Measurements from ENCODE around the gene GALNT6. TPM values are rescaled to one million over a fixed set of nuclear protein-coding genes. Genes with fewer than 3 reads are reported as not detected.

Gene GALNT6
- total RNA-seq, 1 experiment from 2014 or later, result 101 TPM

DNA sequence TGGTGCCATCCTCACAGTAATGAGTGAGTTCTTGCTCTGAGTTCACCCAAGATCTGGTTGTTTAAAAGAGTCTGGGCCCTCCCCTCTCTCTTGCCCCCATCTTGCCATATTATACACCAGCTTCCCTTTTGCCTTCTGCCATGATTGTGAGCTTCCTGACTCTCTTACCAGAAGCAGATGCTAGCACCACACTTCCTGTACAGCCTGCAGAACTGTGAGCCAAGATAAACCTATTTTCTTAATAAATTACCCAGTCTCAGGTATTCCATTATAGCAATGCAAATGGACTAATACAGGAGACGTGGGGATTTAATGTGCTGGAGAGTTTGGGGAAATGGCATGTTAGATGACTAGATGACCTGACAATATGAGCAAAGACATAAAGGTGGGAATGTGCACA is 46.2 kb upstream of the GALNT6 start:
- TF ChIP-seq EZH2 (IDR thresholded peaks at IDR 0.05; ENCODE audit: low read length, unreplicated experiment) (no peak), CTCF (conservative IDR thresholded peaks at IDR 0.05; ENCODE audit: low read depth, low read length) (no peak), EZH2phosphoT487 (IDR thresholded peaks at IDR 0.05; ENCODE audit: borderline replicate concordance, low read length) (no peak)
- H3K4me3 ChIP-seq (ENCODE audit: low read length), result no peak overlapping the region
- H3K79me2 ChIP-seq (ENCODE audit: low read length), result no peaks in the 10 kb centered on the region
- H3K27ac ChIP-seq (ENCODE audit: low read length), result no peak overlapping the region
- no peaks in the 10 kb centered on the region for H3K9me3 ChIP-seq (ENCODE audit: low read length)
- H3K36me3 ChIP-seq (ENCODE audit: low read depth, low read length), result no peaks in the 10 kb centered on the region
- ATAC-seq, result no peak
- H3K9me2 ChIP-seq (replicated peaks; ENCODE audit: low read length), result no peaks in the 10 kb centered on the region
- no peak overlapping the region for H3K4me2 ChIP-seq (ENCODE audit: low read length)
- H3F3A ChIP-seq (ENCODE audit: low read length, unreplicated experiment), result no peaks in the 10 kb centered on the region
- intact Hi-C loops (cut with micrococcal nuclease), result no loop called here
- H2AFZ ChIP-seq (ENCODE audit: low read length), result no peak overlapping the region
- POLR2A ChIA-PET (ENCODE audit: unreplicated experiment), result no interaction called here
- no TSS peak for BruUV-seq (replicated peaks)
- DNase-seq, result no peak
- CTCF ChIA-PET, result no interaction called here
- no peak overlapping the region for H3K9ac ChIP-seq (ENCODE audit: low read length)
- H3K27me3 ChIP-seq (ENCODE audit: low read length), result no peaks in the 10 kb centered on the region
- no peaks in the 10 kb centered on the region for H4K20me1 ChIP-seq (ENCODE audit: low read length)
- peaks cover 5% of the 10 kb centered on the region; the same call in 1 of the 2 replicates for H3K4me1 ChIP-seq (ENCODE audit: insufficient read depth, low read length)

DNA sequence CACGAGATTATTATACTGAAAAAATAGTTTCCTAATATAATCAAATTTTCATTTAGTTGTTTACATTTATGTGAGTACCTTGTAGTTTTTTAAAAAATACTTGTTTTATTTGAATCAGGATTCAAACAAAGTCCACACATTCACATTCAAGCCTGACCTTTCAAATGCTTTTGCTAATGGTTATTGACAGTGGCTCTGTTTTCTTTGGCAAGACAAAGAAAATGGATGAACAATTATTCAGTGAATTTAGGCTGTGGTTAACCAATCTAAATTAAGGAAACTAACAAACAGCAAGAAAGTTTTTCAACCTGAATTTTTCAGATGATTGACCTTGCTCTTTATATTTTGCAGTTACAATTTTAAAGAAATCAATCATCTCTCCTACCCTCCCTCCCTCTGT is 43.1 kb upstream of the GALNT6 start:
- H3K4me3 ChIP-seq (ENCODE audit: low read length), result no peak overlapping the region
- H3K9me2 ChIP-seq (replicated peaks; ENCODE audit: low read length), result no peaks in the 10 kb centered on the region
- POLR2A ChIA-PET (ENCODE audit: unreplicated experiment), result no interaction called here
- no peak overlapping the region for H3K9ac ChIP-seq (ENCODE audit: low read length)
- no peaks in the 10 kb centered on the region for H4K20me1 ChIP-seq (ENCODE audit: low read length)
- no peak for DNase-seq
- H3K4me1 ChIP-seq (ENCODE audit: insufficient read depth, low read length), result peaks cover 26% of the 10 kb centered on the region
- no peaks in the 10 kb centered on the region for H3F3A ChIP-seq (ENCODE audit: low read length, unreplicated experiment)
- ATAC-seq, result no peak
- TF ChIP-seq EZH2 (IDR thresholded peaks at IDR 0.05; ENCODE audit: low read length, unreplicated experiment) (no peak), CTCF (conservative IDR thresholded peaks at IDR 0.05; ENCODE audit: low read depth, low read length) (no peak), EZH2phosphoT487 (IDR thresholded peaks at IDR 0.05; ENCODE audit: borderline replicate concordance, low read length) (no peak)
- H3K79me2 ChIP-seq (ENCODE audit: low read length), result no peaks in the 10 kb centered on the region
- no peaks in the 10 kb centered on the region for H3K27me3 ChIP-seq (ENCODE audit: low read length)
- no peak overlapping the region for H3K27ac ChIP-seq (ENCODE audit: low read length)
- no peak overlapping the region for H3K4me2 ChIP-seq (ENCODE audit: low read length)
- intact Hi-C loops (cut with micrococcal nuclease), result no loop called here
- H3K36me3 ChIP-seq (ENCODE audit: low read depth, low read length), result no peaks in the 10 kb centered on the region
- no peaks in the 10 kb centered on the region for H3K9me3 ChIP-seq (ENCODE audit: low read length)
- no TSS peak for BruUV-seq (replicated peaks)
- CTCF ChIA-PET, result no interaction called here
- no peak overlapping the region for H2AFZ ChIP-seq (ENCODE audit: low read length)

- Histone ChIP-seq H3K27ac (ENCODE audit: low read length) (no peak overlapping the region), H3K9me3 (ENCODE audit: low read length) (no peaks in the 10 kb centered on the region), H3K4me2 (ENCODE audit: low read length) (no peak overlapping the region), H3K36me3 (ENCODE audit: low read depth, low read length) (no peaks in the 10 kb centered on the region), H3K4me3 (ENCODE audit: low read length) (no peak overlapping the region), H3K9ac (ENCODE audit: low read length) (no peak overlapping the region), H3F3A (ENCODE audit: low read length, unreplicated experiment) (no peaks in the 10 kb centered on the region), H3K27me3 (ENCODE audit: low read length) (no peaks in the 10 kb centered on the region), H3K9me2 (replicated peaks; ENCODE audit: low read length) (no peaks in the 10 kb centered on the region), H3K79me2 (ENCODE audit: low read length) (no peaks in the 10 kb centered on the region), H2AFZ (ENCODE audit: low read length) (no peak overlapping the region), H3K4me1 (ENCODE audit: insufficient read depth, low read length) (peaks cover 26% of the 10 kb centered on the region), H4K20me1 (ENCODE audit: low read length) (no peaks in the 10 kb centered on the region)
- ChIA-PET CTCF (interaction anchor here (0.6 kb wide), 1 partner anchor 87 kb away, joined by 4 read pairs; no protein-coding TSS in a partner anchor), POLR2A (ENCODE audit: unreplicated experiment) (interaction anchor here (0.6 kb wide), 2 partner anchors 26 to 90 kb away, joined by 3 read pairs; no protein-coding TSS in a partner anchor)
- ATAC-seq, result no peak
- no TSS peak for BruUV-seq (replicated peaks)
- no peak for DNase-seq
- TF ChIP-seq EZH2phosphoT487 (IDR thresholded peaks at IDR 0.05; ENCODE audit: borderline replicate concordance, low read length) (no peak), EZH2 (IDR thresholded peaks at IDR 0.05; ENCODE audit: low read length, unreplicated experiment) (no peak), CTCF (conservative IDR thresholded peaks at IDR 0.05; ENCODE audit: low read depth, low read length) (no peak)
- intact Hi-C loops (cut with micrococcal nuclease), result no loop called here
These were observed 41.7 kb upstream of the GALNT6 start for GRCh38 chr12:51432921-51433320.

Data from PC-3 (cell line).